C4-2B (cell line): ENCODE measurements around the gene RFX2.

ENCODE experiments used
- H3K27ac ChIP-seq: fragments of 450-650 bp; 2 replicates; pipeline ENCODE4 v1.5.1; 2017
- ZFX ChIP-seq: fragments of 450-650 bp; IDR thresholded peaks from 2 replicates; pipeline ENCODE4 v1.6.1; 2017
- TF ChIP-seq, protein P1 (sequence below): fragments of 450-650 bp; conservative IDR thresholded peaks from 2 replicates; pipeline ENCODE4 v1.5.1; 2017; ENCODE audit warnings: mild to moderate bottlenecking

Gene RFX2

DNA sequence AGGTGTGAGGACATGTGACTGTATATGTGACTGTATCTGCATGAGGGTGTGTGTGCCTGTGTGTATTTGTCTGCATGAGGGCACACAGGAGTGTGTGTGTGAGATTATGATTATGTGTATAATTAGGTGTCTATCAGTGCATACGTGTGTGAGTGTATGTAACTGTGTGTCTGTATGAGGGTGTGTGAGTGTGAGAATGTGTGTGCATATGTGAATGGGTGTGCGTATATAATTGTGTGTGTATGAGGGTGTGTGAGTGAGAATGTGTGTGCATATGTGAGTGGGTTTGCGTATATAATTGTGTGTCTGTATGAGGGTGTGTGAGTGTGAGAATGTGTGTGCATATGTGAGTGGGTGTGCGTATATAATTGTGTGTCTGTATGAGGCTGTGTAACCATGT is 22.2 kb upstream of the RFX2 start:
- TF ChIP-seq, protein P1, sequence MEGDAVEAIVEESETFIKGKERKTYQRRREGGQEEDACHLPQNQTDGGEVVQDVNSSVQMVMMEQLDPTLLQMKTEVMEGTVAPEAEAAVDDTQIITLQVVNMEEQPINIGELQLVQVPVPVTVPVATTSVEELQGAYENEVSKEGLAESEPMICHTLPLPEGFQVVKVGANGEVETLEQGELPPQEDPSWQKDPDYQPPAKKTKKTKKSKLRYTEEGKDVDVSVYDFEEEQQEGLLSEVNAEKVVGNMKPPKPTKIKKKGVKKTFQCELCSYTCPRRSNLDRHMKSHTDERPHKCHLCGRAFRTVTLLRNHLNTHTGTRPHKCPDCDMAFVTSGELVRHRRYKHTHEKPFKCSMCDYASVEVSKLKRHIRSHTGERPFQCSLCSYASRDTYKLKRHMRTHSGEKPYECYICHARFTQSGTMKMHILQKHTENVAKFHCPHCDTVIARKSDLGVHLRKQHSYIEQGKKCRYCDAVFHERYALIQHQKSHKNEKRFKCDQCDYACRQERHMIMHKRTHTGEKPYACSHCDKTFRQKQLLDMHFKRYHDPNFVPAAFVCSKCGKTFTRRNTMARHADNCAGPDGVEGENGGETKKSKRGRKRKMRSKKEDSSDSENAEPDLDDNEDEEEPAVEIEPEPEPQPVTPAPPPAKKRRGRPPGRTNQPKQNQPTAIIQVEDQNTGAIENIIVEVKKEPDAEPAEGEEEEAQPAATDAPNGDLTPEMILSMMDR, result no peak
- no peak for TF ChIP-seq ZFX

DNA sequence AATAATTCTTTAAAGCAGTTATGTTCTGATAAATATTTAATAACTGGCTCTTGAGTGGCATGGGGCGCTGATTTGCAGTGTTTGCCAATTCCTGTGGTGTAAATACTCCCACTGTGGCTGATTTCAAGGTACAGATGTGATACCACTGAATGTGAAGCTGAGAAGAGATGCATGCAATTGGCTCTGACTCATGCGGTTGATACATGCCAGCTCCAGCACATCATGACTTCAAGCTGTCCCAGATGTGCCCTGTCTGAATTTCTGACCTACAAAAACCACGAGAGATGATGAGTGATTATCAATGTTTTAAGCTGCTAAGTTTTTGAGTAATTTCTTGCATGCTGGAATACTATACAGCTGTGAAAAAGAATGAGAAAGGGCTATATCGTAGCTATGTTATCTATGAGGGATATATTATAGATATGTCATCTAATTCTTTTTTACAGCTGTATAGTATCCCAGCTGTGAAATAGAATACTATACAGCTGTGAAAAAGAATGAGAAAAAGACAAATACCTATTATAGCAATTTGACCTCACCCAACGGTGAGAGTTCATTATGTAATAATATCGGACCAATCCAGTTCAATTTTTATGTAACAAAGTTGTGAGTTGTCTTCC is 17.5 kb upstream of the RFX2 start:
- H3K27ac ChIP-seq, result no peak overlapping the region
- TF ChIP-seq, protein P1, result no peak
- TF ChIP-seq ZFX, result no peak

More for the DNA sequence above, 22.2 kb upstream of the RFX2 start:
- no peak overlapping the region for H3K27ac ChIP-seq

DNA sequence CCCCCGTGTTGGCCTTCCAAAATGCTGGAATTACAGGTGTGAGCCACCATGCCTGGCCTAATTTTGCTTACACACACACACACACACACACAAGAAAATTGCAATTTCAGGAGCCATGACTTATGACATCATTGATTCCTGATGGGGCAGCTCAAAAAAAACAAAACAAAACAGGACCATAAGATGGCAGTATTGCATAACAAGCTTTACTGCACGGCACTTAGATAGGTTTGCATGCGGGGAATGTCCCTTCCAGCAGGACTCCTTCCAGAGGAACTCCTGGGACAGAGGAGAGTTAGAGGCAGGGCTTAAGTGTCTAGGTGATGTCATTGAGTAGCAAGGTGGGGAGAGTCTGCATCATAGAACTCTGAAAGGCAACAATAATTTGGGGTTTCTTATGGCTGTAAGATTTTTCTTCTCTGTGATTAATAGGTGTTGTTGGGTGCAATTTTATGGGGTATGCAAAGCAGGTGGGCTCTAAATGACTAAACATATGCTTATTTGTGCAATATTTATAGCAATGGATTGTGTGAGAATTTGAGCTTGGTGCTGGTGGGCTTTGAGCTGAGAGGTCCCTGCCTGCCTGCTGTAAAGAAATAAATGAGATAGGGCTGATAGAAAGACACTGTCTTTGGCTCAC is 16.2 kb upstream of the RFX2 start:
- no peak overlapping the region for H3K27ac ChIP-seq
- TF ChIP-seq ZFX, result no peak
- TF ChIP-seq, protein P1, result peak; percentile 25

DNA sequence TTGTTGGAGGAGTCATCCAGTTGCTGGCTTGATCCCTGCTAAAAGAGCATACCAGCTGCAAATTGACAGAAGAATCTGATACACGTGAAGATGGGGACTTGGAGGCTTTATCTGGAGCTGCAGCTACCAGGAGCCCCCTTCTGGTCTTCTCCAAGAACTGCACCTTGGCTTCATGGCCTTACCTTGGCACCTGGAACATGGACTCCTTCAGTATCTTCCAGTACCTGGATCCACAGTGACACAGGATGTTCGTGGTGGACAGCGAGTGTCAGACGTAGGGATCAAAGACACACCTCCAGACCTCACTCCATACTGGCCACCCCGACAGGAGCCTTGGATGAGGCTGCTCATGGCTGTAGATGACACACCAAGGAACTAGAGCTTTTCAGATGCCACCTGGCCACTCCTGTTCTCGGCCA is 15.3 kb upstream of the RFX2 start:
- no peak overlapping the region for H3K27ac ChIP-seq
- no peak for TF ChIP-seq ZFX
- TF ChIP-seq, protein P1, result peak; percentile 90

DNA sequence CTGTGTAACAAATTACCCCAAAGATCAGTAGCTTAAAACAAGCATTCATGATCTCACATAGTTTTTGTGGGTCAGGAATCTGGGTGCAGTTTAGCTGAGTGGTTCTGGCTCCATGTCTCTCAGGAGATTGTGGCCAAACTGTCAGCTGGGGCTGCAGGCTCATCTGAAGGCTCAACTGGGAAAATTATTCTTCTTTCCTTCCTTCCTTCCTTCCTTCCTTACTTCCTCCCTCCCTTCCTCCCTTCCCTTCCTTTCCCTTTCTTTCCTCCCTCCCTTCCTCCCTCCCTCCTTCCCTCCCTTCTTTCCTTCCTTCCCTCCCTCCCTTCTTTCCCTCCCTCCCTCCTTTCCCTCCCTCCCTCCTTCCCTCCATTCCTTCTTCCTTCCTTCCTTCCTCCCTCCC is 8.7 kb upstream of the RFX2 start:
- H3K27ac ChIP-seq, result no peak overlapping the region
- TF ChIP-seq ZFX, result no peak
- TF ChIP-seq, protein P1, result no peak

DNA sequence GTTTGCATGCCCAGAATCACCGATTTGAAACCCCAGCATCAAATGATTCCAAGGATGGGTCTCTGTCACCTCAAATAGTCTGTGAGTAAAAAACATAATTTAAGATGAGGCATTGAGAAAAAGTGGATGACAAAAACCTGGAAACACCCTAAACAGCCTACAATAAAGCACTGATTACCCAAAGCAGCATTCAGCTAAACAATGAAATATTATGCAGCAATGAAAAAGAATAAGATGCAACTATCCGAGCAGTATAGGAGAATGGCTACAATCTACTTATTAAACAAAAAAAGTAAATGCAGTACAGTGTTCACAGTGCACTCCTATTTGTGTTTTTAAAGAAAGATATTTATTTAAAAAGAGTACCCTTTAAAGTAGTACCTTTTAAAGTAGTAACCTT is 7.7 kb upstream of the RFX2 start:
- no peak overlapping the region for H3K27ac ChIP-seq
- TF ChIP-seq ZFX, result no peak
- TF ChIP-seq, protein P1, result no peak

DNA sequence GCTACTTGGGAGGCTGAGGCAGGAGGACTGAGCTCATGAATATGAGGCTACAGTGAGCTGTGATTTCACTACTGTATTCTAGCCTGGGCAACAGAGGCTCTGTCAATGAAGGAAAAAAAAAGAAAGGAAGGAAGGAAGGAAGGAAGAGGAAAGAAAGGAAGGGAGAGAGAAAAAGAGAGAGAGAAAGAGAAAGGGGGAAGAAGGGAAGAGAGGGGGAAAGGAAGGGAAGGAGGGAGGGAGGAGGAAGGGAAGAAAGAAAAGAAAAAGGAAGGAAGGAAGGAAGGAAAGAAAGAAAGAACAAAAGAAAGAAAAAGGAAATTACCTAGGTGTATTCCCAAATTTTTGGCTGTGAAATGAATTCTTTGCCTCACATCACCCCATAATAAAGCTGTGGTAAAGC is 7.2 kb upstream of the RFX2 start:
- H3K27ac ChIP-seq, result no peak overlapping the region
- no peak for TF ChIP-seq ZFX
- TF ChIP-seq, protein P1, result no peak
